ENCODE results near the gene BMPER.

DNA sequence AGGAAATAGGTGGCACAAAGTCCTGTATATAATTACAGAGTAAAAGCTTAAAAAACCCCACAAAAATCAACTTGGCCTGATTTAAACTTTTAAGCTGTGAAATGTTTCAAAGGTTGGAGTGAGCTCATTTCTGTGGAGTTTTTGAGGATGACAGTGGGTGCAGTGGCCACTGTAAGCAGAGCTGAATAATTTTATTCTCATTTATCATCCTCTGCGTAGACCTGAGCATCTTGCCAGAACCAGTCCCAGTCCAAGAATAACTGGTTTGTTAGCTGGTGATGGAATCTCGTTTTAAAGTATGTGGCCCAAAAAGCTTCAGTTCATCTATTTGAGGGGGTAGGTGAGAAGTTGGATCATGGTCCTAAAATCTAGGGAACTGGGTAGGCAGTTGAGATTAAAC is 4.4 kb downstream of the BMPER start:
- TF ChIP-seq, protein P1, sequence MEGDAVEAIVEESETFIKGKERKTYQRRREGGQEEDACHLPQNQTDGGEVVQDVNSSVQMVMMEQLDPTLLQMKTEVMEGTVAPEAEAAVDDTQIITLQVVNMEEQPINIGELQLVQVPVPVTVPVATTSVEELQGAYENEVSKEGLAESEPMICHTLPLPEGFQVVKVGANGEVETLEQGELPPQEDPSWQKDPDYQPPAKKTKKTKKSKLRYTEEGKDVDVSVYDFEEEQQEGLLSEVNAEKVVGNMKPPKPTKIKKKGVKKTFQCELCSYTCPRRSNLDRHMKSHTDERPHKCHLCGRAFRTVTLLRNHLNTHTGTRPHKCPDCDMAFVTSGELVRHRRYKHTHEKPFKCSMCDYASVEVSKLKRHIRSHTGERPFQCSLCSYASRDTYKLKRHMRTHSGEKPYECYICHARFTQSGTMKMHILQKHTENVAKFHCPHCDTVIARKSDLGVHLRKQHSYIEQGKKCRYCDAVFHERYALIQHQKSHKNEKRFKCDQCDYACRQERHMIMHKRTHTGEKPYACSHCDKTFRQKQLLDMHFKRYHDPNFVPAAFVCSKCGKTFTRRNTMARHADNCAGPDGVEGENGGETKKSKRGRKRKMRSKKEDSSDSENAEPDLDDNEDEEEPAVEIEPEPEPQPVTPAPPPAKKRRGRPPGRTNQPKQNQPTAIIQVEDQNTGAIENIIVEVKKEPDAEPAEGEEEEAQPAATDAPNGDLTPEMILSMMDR (IDR thresholded peaks at IDR 0.05), result no peak
- TF ChIP-seq EP300 (IDR thresholded peaks at IDR 0.05), result no peak
- no peak for TF ChIP-seq POLR2A (IDR thresholded peaks at IDR 0.05)
- TF ChIP-seq POLR2AphosphoS5 (IDR thresholded peaks at IDR 0.05), result no peak

Measured in stomach (tissue), 4 donors.